CD4-positive, alpha-beta T cell treated with Interleukin-15 for 4 hours (primary cell): ENCODE data around the gene TBX4.

Experiments
- DNase-seq: peaks from one replicate; pipeline ENCODE4 v3.0.0-alpha.2; 2020; ENCODE audit warnings: low spot score

The TBX4 gene

DNA sequence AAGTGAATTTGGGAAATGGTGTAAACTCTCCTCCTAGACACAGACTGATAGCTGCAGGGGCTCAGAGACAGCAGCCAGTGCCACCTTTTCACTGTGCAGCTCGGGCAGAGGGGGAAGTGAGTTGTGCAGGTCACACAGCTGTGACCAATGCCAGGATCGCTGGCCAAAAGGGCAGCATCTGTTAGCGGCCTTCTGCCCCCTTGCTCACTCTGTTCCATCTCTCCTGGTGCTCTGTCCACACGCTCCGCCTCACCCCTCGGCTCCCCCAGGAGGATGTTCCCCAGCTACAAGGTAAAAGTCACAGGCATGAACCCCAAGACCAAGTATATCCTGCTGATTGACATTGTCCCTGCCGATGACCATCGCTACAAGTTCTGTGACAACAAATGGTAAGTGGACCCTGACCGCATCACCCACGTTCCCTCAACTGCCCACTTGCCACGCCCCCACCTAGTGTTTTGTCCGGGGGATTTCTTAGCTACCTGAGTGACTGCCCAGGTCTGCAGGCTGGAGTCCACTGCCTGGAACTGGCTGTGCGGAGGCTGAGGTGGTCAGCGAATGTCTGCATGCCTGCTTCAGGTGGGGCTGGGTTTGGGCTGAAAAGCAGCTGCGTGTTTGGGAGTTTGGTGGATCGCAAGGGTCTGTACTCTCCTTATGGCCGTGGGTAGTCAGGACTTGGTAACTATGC, 13.5 kb downstream of the TBX4 start:
- no peak for DNase-seq

DNA sequence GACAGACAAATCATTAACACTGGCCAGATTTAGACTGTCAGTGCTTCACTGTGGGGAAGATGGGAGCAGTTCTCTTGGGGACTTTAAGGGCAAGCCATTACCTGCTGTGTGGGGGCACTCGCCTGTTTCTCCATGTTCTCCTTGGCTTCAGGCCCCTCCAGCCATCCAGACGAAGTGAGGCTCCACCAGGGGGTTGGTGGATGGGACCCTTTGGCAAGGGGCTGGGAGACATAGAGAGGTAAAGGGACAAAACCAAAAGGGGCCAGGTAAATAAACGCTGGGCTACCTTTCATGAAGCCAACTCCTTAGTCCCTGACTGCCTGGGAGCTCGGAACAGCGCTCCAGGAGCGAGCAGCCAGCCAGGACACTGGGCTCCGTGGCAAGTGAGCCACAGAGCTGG, 14.0 kb downstream of the TBX4 start:
- DNase-seq, result no peak

DNA sequence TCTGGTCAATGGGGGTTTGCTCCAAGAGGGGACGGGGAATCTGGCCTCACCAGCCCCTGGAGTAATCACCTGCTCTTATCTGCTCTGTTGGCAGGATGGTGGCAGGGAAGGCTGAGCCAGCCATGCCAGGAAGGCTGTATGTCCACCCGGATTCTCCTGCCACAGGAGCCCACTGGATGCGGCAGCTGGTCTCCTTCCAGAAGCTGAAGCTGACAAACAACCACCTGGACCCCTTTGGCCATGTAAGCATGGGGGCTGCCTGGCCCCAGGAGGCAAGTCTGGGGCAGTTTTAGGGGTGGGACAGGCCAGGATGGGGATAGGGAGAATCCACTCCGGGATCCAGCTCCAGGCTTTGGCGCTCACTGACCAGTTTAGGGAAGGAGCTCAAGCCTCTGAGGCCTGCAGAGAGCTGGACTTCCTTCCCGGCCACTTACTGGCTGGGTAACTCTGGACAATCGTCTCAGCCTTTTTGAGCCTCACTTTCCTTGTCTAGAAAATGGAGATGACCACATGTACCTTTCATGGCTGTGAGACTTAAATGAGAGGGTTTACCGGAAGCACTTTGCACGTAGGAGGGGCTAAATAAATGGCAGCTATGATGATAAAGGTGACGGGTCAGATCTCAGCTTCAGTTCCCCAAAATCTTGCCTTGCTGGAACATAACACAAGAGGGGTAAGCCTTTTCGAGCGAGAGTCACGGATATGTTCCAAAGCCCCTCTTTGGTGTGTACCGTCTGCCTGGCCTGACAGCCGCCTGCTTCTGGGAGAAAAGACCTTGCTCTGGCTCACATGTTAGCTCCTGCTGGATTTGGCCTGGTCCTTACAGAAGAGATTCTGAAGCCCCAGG, 15.4 kb downstream of the TBX4 start:
- no peak for DNase-seq

DNA sequence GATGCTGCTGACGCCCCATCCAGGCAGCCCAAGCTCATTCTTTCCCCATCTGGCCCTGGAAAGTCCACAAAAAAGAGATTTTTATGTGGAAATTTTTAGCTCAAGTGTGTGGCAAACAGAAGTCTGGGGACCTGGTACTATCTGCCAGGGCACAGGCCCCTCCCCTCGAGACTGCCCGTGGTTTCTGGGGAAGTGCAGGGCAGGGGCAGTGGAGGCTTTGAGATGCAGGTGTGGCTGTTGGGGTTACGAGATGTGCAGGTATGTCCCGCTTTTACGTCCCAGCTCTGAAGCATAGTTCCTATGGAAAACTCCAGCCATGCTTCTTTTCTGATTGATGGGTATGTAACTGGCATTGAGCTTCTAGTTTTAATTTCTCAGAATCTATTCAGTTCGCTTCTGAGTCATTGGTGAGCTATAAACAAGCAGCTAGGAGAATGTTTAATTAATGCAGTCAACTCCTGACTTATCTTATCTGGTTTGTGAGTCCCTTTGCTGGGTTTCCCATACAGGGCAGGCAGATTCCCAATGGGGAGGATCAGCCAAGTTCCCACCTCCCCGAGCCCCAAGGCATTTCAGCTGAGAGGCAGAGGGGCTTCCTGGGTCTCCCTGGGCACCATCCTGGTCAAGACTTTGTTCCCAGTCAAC, 16.2 kb downstream of the TBX4 start:
- DNase-seq, result no peak

DNA sequence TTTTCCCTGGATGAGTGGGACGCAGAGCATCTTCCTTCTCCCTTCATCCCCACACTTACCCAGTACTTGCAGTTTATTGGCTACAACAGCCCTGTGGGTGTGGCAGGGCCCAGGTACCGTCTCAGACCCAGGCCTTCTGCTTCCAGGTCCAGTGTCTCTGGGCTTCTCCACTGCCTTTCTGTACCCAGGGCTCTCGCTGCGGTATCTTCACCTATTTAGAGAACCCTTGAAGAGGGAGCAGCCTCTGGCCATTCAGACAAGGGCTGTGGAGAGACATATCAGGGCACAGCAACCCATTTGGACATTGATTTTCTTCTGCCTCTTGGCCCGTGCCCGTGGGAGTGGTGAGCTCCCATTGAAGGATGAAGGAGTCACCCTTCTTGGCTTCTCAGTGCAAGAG, 17.3 kb downstream of the TBX4 start:
- no peak for DNase-seq

DNA sequence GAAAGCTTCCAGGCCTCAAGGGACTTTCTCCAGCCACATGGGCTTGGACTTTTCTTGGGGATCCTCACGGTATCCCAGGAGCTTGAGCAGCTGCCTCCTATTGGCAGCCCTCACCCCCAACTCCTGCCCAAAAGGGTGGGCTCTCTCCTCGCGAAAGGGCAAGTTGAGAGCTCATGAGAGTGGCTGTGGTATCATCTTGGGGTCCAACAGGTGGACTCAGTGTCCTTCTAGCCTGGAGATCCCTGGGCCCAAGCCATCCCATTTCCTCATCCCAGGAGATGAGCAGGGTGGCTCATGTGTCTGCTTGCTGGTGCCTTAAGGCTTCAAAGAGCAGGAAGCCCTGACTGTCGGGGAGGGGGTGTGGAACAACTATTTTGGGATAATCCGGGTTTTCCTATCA, 17.7 kb downstream of the TBX4 start:
- DNase-seq, result no peak

DNA sequence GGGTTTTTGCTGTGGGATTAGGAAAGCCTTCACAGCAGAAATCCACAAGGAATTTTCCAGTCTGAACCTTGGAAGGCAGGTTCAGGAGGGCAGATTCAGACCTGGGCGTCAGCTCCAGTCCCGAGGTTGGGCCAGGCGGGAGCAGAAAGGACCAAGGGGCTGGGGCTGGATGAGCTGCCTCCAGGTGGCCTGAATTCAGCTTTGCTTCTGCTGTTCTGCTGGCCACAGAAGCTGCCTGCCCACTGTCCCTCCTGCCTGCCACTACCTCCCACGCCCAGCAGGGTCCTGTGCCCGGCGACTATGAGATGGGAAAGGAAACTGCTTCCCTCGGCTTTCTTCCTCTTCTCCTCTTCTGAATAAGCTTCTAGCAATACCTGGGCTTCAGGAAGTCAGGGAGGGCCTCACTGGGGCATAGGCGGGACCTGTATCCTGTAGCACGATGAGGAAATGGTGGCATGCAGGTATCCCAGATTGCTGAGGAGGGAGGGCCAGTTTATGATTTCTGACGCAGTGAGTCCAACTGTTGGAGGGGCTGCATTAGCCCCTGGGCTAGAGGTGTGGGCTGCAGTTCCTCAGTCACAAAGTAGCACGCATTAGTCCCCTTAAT, 18.4 kb downstream of the TBX4 start:
- no peak for DNase-seq

DNA sequence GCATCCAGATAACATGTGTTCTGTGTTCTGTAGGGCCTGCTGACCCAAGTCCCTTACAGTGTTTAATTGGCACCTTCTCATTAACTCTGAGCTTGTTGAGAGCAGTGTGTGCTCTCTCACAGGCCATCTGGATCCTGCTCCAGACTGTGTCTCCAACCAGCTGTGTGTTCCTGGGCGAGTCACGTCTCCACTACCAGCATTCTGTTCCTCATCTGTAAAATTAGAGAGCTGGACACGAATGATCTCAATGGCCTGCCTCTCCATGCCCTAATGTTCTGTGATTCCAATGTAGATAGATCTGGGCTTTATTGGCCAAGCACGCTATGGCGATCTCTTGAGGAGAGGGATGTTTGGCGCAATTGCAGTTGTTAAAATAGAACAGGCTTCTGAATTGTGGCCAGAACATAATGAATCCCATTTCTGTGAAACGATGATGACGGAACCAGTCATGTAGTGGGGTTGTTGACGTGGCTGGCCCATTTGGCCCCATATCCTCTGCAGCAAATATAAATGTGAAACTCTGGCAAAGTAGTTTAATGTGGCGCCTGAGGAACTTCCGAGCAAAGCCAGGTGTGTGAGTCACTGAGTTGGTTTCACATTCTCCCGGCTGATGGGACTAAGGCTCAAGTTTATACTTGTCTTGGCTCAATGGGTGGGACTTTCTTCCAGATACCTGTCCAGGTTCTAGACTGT, 22.2 kb downstream of the TBX4 start:
- no peak for DNase-seq

DNA sequence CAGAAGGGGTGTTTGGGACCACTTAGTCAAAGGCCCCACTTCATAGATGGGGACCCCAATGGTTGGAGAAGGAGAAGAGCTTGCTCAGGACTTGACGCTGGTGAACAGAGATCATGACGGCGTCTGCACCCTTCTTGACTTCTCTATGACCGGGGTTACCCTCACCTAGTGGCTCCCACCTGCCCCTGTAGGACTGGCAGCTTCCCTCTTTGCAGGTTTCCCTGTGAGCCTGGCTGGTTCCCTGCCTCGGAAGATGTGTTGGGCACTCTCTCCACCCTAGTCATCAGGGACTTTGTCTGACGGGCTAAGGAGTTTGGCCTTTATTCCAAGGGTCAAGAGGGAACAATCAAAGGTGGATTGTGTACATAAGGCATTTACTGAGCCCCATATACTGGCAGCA, 22.7 kb downstream of the TBX4 start:
- no peak for DNase-seq

DNA sequence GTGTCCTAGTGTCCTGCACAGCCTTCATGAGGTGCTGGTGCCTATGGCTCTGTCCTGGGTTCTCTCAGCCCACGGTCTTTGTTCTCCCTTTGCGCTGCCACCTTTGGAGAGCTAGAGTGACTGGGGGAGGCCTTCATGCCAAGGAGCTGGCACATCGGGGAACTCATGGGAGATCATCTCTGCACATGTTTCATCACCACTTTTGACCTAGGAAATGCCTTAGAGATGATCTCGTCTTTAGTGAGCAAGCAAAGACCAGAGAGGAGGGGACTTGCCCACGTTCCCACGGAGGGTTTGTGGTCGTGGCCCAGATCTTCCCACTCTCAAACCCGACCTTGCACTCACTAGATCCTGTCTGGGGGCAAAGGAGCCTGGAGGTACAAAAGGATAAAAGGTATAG, 23.5 kb downstream of the TBX4 start:
- no peak for DNase-seq

DNA sequence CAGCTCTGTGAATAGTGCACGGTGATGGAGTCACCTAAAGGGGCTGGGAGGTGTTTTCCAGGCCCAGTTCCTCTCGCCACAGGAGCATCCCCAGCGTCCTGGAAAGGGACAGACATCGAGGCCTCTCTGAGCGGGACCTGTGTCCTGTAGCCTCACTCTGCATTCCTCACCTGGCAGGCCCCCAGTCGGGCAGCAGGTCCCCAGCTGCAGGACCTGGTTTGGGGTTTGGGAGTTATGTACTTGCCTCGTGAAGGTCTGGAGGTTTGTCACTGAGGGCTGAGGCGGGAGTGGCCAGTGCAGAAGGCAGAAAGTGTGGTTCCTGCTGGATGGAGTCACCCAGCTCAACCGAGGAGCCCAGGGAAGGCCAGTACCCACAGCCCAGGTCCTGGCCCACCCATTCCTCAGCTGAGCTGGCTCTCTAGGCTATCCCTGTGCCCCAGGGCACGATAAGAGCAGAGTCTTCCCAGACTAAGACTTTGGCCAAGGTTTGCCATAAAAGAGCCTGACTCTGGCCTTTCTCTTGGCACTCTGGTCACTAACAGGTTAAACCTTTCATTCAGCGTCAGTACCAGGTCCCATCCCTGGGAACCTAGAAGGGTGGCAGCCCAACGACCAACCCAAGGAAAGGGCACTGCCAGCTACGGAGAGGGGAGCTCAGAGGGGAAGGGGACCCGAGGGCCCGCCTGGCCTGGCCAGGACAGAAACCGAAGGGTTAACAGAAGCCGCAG, 24.4 kb downstream of the TBX4 start:
- DNase-seq, result no peak

DNA sequence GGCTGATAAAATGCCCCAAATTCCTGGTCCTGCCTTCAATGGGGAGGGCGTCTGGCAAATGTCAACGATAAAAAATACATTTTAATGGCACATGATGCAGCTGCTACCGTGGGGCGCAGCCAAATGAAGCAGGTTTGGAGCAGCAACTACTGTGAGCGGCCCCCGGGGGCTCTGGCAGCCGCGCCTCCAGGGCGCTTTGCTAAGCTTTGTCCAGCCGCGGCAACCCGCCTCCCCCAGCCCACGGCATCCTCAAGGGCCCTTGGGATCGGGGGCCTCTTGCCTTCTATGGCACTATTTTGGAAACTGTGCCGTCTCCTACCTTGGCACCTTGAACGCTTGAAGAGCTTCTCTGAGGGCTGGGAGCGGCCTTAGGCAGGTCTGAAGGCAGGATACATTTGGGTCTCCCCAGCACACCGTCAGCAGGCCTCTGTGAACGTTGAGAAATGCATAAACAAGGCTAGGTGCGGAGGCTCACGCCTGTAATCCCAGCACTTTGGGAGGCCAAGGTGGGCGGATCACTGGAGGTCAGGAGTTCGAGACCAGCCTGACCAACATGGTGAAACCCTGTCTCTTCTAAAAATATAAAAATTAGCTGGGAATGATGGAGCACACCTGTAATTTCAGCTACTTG, 25.1 kb downstream of the TBX4 start:
- no peak for DNase-seq

DNA sequence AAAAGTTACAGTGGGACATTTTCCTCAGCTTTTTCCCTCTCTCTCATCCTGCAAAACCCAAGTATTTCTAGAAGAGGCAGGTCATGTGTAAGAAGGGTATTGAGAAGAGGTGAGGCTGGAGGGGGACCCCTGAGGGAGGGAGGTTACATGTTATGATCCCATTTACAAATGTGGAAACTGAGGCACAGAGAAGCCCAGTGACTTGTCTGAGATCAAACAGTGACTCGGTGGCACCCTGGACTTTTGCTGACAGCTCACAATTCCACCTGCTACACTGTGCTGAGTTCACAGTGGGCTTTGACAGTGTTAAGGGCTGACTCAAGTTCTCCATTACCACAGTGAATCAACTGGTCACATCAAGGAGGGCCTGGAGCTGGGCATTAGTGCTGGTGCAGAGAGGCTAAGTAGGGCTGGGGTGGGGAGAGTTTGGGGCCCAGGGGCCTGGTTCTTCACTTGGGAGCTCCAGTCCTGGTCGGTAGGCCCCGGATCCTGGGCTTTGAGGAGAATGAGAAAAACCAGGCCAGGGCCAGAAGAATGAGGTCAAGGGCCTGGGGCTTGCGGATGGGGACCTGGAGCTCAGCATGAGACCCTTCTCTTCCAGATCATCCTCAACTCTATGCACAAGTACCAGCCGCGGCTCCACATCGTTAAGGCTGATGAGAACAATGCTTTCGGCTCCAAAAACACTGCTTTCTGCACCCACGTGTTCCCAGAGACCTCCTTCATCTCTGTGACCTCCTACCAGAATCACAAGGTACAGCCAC, 26.0 kb downstream of the TBX4 start:
- DNase-seq, result no peak

DNA sequence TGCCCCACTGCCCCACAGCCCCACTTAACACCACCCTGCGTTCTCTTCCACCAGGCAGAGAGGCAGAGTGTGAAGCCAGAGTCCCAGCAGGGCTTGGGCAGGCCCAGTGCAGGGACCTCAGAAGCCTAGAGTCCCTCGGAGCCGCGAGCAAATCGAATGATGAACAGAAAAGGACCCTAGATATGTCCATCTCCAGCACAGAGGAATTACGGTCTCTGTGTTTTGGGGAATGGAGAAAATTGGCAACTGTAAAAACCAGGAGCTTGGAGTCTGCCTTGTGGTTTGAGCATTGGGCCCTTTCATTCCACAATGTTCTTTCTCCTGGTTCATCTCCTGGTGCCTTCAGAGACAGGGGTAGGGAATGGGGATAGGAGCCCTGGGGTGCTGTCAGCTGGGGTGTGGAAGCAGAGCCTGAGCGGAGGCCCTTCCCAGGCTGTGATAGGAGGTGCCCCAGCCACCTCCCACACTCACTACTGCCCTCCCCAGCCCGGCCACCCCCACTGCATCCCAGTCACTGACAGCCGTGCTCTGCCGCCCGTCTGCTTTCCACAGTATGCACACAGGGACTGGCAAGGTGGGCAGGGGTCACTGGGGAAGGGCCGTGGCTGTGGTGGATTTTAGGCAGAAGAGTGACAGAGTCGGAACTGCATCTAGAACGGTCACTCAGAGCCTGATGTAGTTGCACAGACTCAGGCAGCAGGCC, 26.7 kb downstream of the TBX4 start:
- DNase-seq, result no peak

DNA sequence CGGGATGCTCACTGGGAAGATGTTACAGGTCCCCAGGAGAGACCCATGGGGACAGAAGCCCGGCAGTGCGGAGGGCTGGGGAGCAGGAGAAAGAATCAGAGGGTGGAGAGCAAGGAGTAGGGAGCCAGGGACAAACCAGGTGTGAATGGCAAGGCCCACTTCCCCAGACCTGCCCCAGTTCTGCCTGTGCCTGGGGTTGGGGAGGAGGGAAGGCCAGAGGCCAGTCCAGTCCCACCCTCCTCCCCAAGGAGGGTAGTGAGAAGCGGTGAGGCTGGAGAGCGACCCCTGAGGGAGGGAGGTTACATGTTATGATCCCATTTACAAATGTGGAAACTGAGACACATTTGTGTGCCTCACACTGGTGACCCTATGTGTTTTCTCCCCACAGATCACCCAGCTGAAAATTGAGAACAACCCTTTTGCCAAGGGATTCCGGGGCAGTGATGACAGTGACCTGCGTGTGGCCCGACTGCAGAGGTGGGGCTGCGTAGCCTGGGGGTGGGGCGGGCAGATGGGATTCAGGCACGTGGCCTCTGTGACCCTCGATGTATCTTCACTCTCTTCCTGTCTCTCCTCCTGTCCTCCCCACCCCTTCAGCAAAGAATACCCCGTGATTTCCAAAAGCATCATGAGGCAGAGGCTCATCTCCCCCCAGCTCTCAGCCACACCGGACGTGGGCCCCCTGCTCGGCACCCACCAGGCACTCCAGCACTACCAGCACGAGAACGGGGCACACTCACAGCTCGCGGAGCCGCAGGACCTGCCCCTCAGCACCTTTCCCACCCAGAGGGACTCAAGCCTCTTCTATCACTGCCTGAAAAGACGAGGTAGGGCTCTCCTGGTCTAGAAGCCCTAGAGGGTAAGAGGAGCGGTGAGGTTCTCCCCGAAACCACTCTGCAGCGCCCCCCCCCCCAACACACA, 27.5 kb downstream of the TBX4 start:
- no peak for DNase-seq

DNA sequence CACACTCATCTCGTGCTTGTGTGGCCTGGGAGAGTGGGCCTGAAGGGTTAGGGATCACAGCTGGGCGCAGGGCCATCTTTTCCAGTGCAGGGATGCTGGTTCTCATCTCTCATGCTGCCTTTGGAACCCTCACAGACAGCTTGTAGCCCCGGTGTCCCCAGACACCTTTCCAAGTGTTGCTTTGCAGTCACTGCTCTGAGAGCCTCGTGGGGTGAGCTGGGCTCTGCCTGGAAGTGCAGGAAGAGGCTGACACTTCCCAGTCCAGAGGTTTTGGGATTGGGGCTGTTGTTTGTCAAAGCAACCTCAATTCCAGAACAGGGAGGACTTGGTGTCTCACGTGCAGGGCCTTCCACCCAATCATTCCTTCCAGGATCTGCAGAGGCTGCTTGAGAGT, 28.2 kb downstream of the TBX4 start:
- no peak for DNase-seq

DNA sequence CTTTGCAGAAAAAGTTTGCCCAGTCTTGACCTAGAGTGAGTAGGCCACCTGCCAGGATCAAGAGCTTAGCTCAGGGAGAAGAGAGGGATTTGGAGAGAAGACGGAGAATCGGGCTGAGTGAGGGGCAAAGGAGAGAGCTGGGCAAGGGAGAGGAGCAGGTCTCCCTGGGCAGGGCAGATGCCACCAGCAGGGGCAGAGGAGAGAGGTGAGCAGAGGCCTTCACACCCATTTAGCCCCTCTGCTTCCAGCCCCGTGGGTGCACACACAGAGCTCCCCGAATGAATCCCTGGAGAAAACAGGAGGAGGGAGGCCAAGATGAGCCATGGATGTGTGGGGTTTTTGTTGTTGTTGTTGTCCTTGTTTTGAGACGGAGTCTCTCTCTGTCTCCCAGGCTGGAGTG, 29.2 kb downstream of the TBX4 start:
- DNase-seq, result no peak

DNA sequence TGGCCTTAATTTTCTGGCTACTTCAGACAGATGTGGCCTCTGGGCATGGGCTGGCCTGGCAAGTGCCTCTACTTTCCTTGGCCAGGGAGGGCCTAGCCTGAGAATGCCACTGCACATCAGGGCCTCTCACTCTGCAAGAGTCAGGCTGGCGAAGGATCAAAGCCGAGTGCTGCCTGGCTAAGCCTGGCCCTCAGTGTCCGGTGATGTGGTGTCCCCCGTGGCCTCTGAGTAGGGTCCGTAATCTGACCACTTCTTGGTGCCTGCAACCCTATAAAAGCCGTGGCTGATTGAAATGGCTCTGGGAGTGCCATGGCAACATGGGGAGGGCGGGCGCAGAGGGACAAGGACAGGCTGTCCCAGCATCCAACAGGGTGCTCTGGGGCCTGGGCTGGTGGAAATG, 30.2 kb downstream of the TBX4 start:
- DNase-seq, result no peak

DNA sequence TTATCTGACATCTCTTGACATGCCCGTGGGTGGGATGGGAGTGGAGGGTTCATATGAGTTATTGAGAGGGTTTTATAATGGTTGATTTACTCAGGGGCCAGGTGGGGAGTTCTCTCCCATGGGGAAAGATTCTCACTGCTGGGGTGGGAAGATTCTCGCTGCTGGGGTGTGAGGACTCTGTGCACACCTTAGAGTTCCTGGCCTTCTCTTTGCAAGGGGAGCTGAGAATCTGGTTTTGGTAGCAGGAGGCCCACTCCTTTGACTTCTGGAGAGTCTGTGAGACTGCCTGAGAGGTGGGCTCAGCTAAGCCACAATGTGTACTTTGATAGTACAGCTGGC, 31.5 kb downstream of the TBX4 start:
- no peak for DNase-seq
